B cell (primary cell): ENCODE measurements around the gene CDC42.

Source experiments
- CTCF ChIP-seq: fragments of 200-600 bp; IDR thresholded peaks from one replicate; pipeline ENCODE4 v1.8.0; 2022; ENCODE audit warnings: antibody characterized with exemption, mild to moderate bottlenecking
- EZH2 ChIP-seq: IDR thresholded peaks from 2 replicates; pipeline ENCODE4 v1.6.1; 2012; ENCODE audit warnings: borderline replicate concordance, low read depth, mild to moderate bottlenecking, moderate library complexity, low read length; ENCODE audit not compliant: insufficient read depth, poor library complexity, severe bottlenecking

GRCh38 chr1:22121421-22121911 lies 69.0 kb downstream of the CDC42 start:
- TF ChIP-seq CTCF = no peak
- TF ChIP-seq EZH2 = no peak
